ENCODE data around the gene GREM2.

DNA sequence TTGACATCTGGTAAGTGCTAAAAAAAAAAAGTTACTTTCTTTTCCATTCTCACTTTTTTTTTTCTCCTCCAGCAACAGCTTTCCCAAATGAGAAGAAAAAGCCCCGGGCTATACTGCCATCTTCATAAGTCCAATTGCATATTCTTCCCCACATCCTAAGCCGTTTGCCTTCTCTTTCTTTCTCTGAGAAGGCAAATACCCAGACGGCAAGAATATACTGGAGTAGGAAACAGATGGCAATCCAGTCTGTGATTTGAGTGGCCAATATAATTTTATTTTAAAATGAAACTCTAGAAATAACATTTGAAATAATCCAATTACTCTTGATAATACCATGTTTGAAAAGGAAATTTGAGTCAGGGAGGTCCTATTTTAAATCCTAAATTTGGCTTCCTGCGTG lies 44.6 kb upstream of the GREM2 start:
- TF ChIP-seq, protein P1, sequence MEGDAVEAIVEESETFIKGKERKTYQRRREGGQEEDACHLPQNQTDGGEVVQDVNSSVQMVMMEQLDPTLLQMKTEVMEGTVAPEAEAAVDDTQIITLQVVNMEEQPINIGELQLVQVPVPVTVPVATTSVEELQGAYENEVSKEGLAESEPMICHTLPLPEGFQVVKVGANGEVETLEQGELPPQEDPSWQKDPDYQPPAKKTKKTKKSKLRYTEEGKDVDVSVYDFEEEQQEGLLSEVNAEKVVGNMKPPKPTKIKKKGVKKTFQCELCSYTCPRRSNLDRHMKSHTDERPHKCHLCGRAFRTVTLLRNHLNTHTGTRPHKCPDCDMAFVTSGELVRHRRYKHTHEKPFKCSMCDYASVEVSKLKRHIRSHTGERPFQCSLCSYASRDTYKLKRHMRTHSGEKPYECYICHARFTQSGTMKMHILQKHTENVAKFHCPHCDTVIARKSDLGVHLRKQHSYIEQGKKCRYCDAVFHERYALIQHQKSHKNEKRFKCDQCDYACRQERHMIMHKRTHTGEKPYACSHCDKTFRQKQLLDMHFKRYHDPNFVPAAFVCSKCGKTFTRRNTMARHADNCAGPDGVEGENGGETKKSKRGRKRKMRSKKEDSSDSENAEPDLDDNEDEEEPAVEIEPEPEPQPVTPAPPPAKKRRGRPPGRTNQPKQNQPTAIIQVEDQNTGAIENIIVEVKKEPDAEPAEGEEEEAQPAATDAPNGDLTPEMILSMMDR (IDR thresholded peaks at IDR 0.05) = no peak
- TF ChIP-seq POLR2A (IDR thresholded peaks at IDR 0.05) = no peak

All from uterus (tissue), 2 donors.